ENCODE data around the gene ZNF416.

ZNF416 gene

DNA sequence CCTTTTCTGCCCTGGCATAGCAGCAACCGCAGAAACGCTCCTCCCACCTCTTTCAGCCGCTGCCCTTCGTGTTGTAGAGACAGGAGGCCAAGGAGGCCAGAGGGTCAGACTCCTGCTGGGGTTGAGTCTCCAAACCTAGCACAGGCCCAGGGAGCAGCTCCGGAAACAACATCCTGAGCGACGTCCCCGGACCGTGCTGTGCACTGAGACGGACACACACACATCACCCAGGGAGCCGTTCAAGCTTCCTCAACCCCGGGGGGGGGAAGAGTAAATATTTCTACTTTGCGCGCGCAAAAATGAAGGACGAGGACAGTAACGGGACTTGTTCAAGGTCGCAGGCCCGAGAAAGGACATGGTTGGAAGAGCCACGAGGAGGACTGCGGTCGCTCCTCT lies 19.7 kb downstream of the ZNF416 start:
- no peak for DNase-seq (ENCODE audit: low read depth)

DNA sequence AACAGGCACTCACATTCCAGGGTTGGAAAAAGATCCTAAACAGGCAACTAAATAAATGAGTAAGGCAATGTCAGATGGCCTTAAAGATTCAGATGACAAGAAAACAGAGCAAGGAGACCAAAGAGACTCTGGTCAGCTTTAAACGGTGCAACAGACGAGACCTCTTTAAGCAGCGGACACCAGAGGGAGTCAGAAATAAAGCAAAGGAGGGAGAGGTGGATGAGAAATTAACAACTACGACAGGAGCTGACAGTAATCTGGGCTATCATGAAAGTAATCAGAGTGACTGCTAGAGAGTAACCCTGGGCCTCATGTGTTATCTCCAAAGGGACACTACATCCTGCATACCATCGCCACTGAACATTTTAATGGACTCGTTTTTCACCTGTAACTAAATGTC lies 20.2 kb downstream of the ZNF416 start:
- DNase-seq (ENCODE audit: low read depth): no peak

GRCh38 chr19:57557659-57558058 lies 21.1 kb downstream of the ZNF416 start:
- no peak for DNase-seq (ENCODE audit: low read depth)

GRCh38 chr19:57552432-57552831 lies 26.3 kb downstream of the ZNF416 start:
- no peak for DNase-seq (ENCODE audit: low read depth)

DNA sequence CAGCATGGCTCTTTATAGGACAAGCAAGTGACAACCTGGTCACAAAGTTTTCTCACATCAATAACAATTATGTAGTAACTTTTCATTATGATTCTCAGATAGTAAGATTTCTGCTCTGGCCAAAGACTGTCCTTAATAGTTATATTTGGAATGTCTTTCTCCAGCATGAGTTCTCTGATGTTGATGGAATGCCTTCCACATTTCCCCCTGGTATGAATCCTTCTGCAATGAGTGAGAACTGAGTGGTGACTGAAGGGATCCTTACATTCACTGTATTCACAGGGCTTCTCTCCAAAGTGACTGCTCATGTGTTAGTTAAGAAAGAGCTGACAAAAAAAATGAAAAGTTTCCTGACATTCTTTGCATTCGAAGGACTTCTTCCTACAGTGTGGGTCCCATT lies 32.2 kb downstream of the ZNF416 start:
- DNase-seq (ENCODE audit: low read depth): no peak

DNA sequence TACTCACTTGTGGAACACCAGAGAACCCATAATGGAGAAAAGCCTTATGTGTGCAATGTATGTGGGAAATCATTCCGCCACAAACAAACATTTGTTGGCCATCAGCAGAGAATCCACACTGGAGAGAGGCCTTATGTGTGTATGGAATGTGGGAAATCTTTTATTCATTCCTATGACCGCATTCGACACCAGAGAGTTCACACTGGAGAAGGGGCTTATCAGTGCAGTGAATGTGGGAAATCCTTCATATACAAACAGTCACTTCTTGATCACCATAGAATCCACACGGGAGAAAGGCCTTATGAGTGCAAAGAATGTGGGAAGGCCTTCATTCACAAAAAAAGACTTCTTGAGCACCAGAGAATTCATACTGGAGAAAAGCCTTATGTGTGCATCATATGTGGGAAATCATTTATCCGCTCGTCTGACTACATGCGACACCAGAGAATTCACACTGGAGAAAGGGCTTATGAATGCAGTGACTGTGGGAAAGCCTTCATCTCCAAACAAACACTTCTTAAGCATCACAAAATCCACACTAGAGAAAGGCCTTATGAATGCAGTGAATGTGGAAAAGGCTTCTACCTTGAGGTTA lies 40.7 kb downstream of the ZNF416 start:
- DNase-seq (ENCODE audit: low read depth): no peak

GRCh38 chr19:57527136-57527881 lies 51.4 kb downstream of the ZNF416 start, which contains the start of gene ZNF549:
Gene ZNF549, plus strand, starts transcription at chr19:57527356. Its CDS starts 218 bp downstream, at chr19:57527574.
- peak; percentile 84 for DNase-seq (ENCODE audit: low read depth)
